C4-2B (cell line): ENCODE data around the gene SPDYE11.
A peak's percentile ranks its signal among the peaks of the same experiment; 100 is the strongest.
"Not testable (repeated sequence)": the region's sequence is repeated elsewhere in the genome, so short reads cannot be mapped to it uniquely, and the experiment has no call there.

Experiments
- H3K27ac ChIP-seq: fragments of 450-650 bp; 2 replicates; pipeline ENCODE4 v1.5.1; 2017

Gene SPDYE11

GRCh38 chr7:73057811-73058210, at the start of gene SPDYE11:
SPDYE11 (minus strand) TSS chr7:73057911; CDS start chr7:73056111, 1,800 bp downstream.
- H3K27ac ChIP-seq: not testable (repeated sequence)

- H3K27ac ChIP-seq: not testable (repeated sequence)
These were observed 28.2 kb upstream of the SPDYE11 start, which contains the start of gene SPDYE9 for GRCh38 chr7:73085938-73086337. SPDYE9 (minus strand) TSS chr7:73086038; CDS start chr7:73084238, 1,800 bp downstream.

GRCh38 chr7:73029666-73030065, 28.0 kb downstream of the SPDYE11 start, which contains the start of gene SPDYE8:
SPDYE8 (minus strand) TSS chr7:73029766; CDS start chr7:73027966, 1,800 bp downstream.
- not testable (repeated sequence) for H3K27ac ChIP-seq

GRCh38 chr7:73006491-73006890, 51.2 kb downstream of the SPDYE11 start:
- H3K27ac ChIP-seq: peak overlapping the region; percentile 95

- peak overlapping the region; percentile 95 for H3K27ac ChIP-seq
These were observed 51.8 kb downstream of the SPDYE11 start for GRCh38 chr7:73005693-73006447.

- H3K27ac ChIP-seq: peak overlapping the region; percentile 95
These were observed 52.4 kb downstream of the SPDYE11 start for GRCh38 chr7:73005356-73005692.

GRCh38 chr7:72997887-72998468, 59.7 kb downstream of the SPDYE11 start:
- H3K27ac ChIP-seq: not testable (repeated sequence)
